ENCODE measurements around the gene GRIN3B. TPM values are rescaled to one million over a fixed set of nuclear protein-coding genes. Genes with fewer than 3 reads are reported as not detected.

Gene GRIN3B
- polyA plus RNA-seq, 1 donor from 2014 or later, result not detected

DNA sequence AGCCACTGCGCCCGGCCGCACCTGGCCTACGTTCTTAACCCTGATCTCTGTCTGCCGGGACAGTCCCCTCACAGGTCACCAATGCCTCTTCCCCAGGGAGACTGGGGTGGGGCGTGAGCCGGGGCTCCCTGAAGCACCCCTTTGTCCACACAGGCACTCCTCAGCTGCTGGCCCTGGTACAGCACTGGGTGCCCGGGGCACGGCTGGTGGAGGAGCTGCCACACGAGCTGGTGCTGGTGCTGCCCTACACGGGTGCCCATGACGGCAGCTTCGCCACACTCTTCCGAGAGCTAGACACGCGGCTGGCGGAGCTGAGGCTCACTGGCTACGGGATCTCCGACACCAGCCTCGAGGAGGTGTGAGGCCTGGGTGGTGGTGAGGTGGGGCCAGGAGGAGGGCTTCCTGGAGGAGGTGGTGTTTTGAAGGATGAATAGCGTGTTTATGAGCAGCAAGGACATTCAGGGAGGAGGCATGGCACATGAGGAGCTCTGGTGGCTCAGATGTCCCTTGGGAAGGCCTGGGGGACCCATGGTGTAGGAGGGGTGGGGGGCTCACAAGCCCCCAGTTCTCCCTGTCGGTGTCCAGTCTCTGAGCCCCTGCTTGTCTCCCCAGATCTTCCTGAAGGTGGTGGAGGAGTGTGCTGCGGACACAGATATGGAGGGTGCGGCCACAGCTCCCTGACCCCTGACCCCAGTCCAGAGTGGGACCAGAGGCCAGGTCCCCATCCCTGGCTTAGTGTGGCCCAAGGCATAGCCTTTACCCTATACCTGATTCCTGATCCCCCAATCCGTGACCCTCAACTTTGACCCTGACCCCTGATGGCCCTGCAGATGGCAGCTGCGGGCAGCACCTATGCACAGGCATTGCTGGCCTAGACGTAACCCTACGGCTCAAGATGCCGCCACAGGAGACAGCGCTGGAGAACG is 53.2 kb downstream of the GRIN3B start:
- H3K9me3 Mint-ChIP-seq, result no peaks in the 10 kb centered on the region
- H3K27me3 Mint-ChIP-seq, result no peaks in the 10 kb centered on the region
- H3K4me3 Mint-ChIP-seq, result no peak overlapping the region
- no peak overlapping the region for H3K27ac Mint-ChIP-seq
- H3K36me3 Mint-ChIP-seq, result peaks cover 4% of the 10 kb centered on the region
- peaks cover 13 to 16% (median 14%) of the 10 kb centered on the region in 3 donors for H3K4me1 Mint-ChIP-seq

DNA sequence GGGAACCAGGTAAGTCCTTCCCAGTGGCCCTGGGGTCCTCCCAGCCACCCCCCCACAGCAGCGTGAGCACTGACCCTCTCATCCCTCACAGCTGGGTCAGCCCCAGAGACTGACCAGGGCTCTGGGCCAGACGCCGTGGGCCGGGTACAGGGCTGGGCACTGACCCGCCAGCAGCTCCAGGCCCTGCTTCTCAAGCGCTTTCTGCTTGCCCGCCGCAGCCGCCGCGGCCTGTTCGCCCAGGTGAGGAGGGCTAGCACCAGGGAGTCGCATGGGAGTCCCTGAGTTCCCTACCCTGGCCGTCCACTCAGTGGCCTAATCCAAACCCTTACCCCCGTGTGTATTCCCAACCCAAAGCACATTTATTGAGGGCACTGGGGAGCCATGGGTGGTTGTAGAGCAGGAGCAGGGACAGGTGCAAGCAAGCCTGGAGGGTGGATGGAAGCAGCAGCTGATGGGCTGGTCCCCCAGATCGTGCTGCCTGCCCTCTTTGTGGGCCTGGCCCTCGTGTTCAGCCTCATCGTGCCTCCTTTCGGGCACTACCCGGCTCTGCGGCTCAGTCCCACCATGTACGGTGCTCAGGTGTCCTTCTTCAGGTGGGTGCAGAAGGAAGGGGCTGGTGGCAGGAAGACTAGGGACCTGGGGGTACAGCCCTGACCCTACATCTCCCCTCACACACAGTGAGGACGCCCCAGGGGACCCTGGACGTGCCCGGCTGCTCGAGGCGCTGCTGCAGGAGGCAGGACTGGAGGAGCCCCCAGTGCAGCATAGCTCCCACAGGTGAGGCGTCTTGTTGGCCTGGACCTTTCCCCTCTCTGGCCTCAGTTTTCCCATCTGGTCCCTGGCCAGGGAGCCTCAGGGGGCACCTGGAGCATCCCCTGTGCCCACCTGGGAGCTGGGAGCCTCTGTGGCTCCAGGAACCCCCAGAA is 54.1 kb downstream of the GRIN3B start:
- Mint-ChIP-seq H3K9me3 (no peaks in the 10 kb centered on the region), H3K27me3 (no peaks in the 10 kb centered on the region), H3K4me1 (peaks cover 13 to 18% (median 14%) of the 10 kb centered on the region in 3 donors), H3K4me3 (no peak overlapping the region), H3K27ac (no peak overlapping the region), H3K36me3 (peaks cover 4% of the 10 kb centered on the region)

DNA sequence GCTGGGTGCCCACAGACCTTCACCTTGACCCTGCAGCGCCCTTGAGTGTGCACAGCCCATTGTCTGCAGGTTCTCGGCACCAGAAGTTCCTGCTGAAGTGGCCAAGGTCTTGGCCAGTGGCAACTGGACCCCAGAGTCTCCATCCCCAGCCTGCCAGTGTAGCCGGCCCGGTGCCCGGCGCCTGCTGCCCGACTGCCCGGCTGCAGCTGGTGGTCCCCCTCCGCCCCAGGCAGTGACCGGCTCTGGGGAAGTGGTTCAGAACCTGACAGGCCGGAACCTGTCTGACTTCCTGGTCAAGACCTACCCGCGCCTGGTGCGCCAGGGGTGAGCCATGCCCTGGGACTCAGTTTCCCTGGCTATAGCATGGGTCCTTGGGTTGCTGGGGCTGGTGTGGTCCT is 54.8 kb downstream of the GRIN3B start:
- Mint-ChIP-seq H3K4me1 (peaks cover 13 to 18% (median 14%) of the 10 kb centered on the region in 3 donors), H3K27ac (no peak overlapping the region), H3K9me3 (no peaks in the 10 kb centered on the region), H3K4me3 (no peak overlapping the region), H3K36me3 (peaks cover 7% of the 10 kb centered on the region), H3K27me3 (no peaks in the 10 kb centered on the region)

DNA sequence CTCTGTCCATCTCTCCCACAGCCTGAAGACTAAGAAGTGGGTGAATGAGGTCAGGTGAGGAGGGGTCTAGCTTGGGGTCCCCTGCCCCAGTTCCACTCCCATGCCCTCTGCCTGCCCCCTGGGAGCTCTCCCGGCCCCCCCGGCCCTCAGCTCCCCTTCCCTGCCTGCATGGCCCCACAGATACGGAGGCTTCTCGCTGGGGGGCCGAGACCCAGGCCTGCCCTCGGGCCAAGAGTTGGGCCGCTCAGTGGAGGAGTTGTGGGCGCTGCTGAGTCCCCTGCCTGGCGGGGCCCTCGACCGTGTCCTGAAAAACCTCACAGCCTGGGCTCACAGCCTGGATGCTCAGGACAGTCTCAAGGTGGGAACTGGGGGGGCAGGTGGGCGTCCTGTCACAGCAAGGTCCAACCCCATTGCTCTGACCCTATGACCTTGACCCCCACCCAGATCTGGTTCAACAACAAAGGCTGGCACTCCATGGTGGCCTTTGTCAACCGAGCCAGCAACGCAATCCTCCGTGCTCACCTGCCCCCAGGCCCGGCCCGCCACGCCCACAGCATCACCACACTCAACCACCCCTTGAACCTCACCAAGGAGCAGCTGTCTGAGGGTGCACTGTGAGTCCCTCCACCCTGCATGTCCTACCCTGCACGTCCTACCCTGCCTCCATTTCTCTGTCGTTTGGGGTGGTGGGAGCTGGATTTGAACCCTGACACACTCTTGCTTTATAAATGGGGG is 55.8 kb downstream of the GRIN3B start:
- Mint-ChIP-seq H3K4me1 (peaks cover 13 to 18% (median 14%) of the 10 kb centered on the region in 3 donors), H3K9me3 (no peaks in the 10 kb centered on the region), H3K27me3 (no peaks in the 10 kb centered on the region), H3K27ac (peak overlapping the region in 1 of 3 donors; percentile 31), H3K4me3 (no peak overlapping the region), H3K36me3 (peaks cover 7% of the 10 kb centered on the region)

DNA sequence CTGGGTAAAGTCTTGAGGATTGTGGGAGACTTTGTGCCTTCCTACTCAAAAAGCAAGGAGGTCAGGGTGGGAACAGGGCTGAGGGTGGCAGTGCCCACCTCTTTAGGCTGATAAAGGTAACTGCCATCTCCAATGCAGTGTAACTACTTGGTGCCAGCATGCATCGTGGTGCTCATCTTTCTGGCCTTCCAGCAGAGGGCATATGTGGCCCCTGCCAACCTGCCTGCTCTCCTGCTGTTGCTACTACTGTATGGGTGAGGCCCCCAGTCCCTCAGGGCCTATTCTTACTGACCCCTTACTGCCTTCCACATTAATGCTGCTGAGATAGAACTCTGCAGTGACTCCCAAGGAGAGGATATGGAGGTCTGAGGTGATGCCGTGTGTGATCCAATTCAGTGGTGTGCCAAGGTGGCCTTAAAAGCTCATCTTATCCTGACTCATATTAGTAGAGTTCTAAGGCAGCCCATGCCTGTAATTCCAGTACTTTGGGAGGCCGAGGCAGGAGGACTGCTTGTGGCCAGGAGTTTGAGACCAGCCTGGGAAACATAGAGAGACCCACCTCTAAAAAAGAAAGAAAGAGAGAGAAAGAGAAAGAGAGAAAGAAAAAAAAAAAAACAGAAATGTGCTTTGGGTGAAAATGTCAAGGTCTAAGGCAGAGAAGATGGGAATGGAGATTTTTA is 57.1 kb downstream of the GRIN3B start:
- H3K36me3 Mint-ChIP-seq, result peaks cover 7% of the 10 kb centered on the region
- H3K9me3 Mint-ChIP-seq, result no peaks in the 10 kb centered on the region
- H3K4me1 Mint-ChIP-seq, result peaks cover 13 to 18% (median 14%) of the 10 kb centered on the region in 3 donors
- H3K4me3 Mint-ChIP-seq, result peak overlapping the region in 3 of 4 donors; percentile 70 to 89 (median 83)
- H3K27me3 Mint-ChIP-seq, result no peaks in the 10 kb centered on the region
- H3K27ac Mint-ChIP-seq, result peak overlapping the region in 1 of 3 donors; percentile 61

DNA sequence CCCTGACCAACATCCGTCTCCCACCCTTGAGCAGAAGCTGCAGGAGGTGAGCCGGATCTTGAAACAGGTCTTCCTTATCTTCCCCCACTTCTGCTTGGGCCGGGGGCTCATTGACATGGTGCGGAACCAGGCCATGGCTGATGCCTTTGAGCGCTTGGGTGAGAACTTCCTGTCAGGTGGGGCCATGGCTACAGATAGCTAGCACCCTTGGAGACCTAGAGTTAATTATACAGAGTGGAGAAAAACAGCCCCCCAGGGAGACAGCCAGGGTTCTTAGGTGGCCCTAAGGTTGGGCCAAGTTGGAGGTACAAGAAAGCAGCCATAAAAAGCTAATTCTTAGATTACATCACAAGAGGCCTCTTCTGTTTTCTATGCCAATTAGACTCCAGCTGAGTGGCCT is 57.9 kb downstream of the GRIN3B start:
- no peaks in the 10 kb centered on the region for H3K9me3 Mint-ChIP-seq
- H3K36me3 Mint-ChIP-seq, result peaks cover 7% of the 10 kb centered on the region
- H3K27me3 Mint-ChIP-seq, result no peaks in the 10 kb centered on the region
- peaks cover 13 to 18% (median 14%) of the 10 kb centered on the region in 3 donors for H3K4me1 Mint-ChIP-seq
- peak overlapping the region; percentile 16 to 35 (median 27) for H3K27ac Mint-ChIP-seq
- H3K4me3 Mint-ChIP-seq, result no peak overlapping the region

Other genes with a start within 250 kb of the GRIN3B start
- gene MISP, start 249.3 kb upstream of the GRIN3B start, polyA plus RNA-seq, result not detected
- 163 TPM for gene PTBP1, start 203.0 kb upstream of the GRIN3B start, polyA plus RNA-seq
- gene PLPPR3, start 178.5 kb upstream of the GRIN3B start, polyA plus RNA-seq, result not detected
- gene AZU1, start 172.6 kb upstream of the GRIN3B start, polyA plus RNA-seq, result not detected
- gene PRTN3, start 159.4 kb upstream of the GRIN3B start, polyA plus RNA-seq, result not detected
- not detected for gene ELANE, start 148.1 kb upstream of the GRIN3B start, polyA plus RNA-seq
- 6.3 TPM for gene CFD, start 140.8 kb upstream of the GRIN3B start, polyA plus RNA-seq
- 138 TPM for gene MED16, start 107.2 kb upstream of the GRIN3B start, polyA plus RNA-seq
- gene RNU6-9, start 106.9 kb upstream of the GRIN3B start, polyA plus RNA-seq, result not detected
- 322 TPM for gene R3HDM4, start 87.2 kb upstream of the GRIN3B start, polyA plus RNA-seq
- gene KISS1R, start 83.1 kb upstream of the GRIN3B start, polyA plus RNA-seq, result 3.9 TPM
- gene ARID3A, start 74.4 kb upstream of the GRIN3B start, polyA plus RNA-seq, result 4.2 TPM
- gene WDR18, start 16.1 kb upstream of the GRIN3B start, polyA plus RNA-seq, result 53.4 TPM
- 82.6 TPM for gene TMEM259, start 20.7 kb downstream of the GRIN3B start, polyA plus RNA-seq
- not detected for gene RNU6-2, start 21.1 kb downstream of the GRIN3B start, polyA plus RNA-seq
- gene CNN2, start 26.2 kb downstream of the GRIN3B start, polyA plus RNA-seq, result 596 TPM
- gene ABCA7, start 39.7 kb downstream of the GRIN3B start, polyA plus RNA-seq, result 21.4 TPM
- 391 TPM for gene ARHGAP45, start 66.7 kb downstream of the GRIN3B start, polyA plus RNA-seq
- 237 TPM for gene POLR2E, start 95.0 kb downstream of the GRIN3B start, polyA plus RNA-seq
- gene GPX4, start 103.6 kb downstream of the GRIN3B start, polyA plus RNA-seq, result 460 TPM
- 2.1 TPM for gene SBNO2, start 173.8 kb downstream of the GRIN3B start, polyA plus RNA-seq
- 14.9 TPM for gene STK11, start 205.4 kb downstream of the GRIN3B start, polyA plus RNA-seq
- gene CBARP, start 237.6 kb downstream of the GRIN3B start, polyA plus RNA-seq, result not detected
- 339 TPM for gene ATP5F1D, start 241.3 kb downstream of the GRIN3B start, polyA plus RNA-seq
- gene MIDN, start 248.2 kb downstream of the GRIN3B start, polyA plus RNA-seq, result 4.8 TPM